Aorta (tissue), 5 donors: ENCODE results near the gene PPP2R2D. TPM values are rescaled to one million over a fixed set of nuclear protein-coding genes. Genes with fewer than 3 reads are reported as not detected.

ENCODE experiments used
- ATAC-seq: fragments of 200-7000 bp; cut with Tn5 transposase; one replicate; pipeline ENCODE4 v1.9.1; 2022; ENCODE audit warnings: moderate library complexity; ENCODE audit not compliant: low FRiP score
- DNase-seq, 2 donors: peaks; one replicate each; pipeline ENCODE4 v3.0.0-alpha.2; 2020
- H3K27ac ChIP-seq, 2 donors: one replicate each; pipeline ENCODE4 v1.5.1; 2013; ENCODE audit warnings: low read length in 2 of 2, mild to moderate bottlenecking in 2 of 2, moderate library complexity in 2 of 2, control low read depth in 1 of 2, inconsistent platforms in 1 of 2, low read depth in 1 of 2
- H3K27me3 ChIP-seq, 2 donors: one replicate each; pipeline ENCODE4 v1.6.1; 2013; ENCODE audit warnings: control low read depth in 1 of 2, low read length in 1 of 2, mild to moderate bottlenecking in 1 of 2, moderate library complexity in 1 of 2; ENCODE audit not compliant: insufficient read depth in 2 of 2, control insufficient read depth in 1 of 2
- H3K36me3 ChIP-seq, 2 donors: one replicate each; pipeline ENCODE4 v1.6.1; 2013; ENCODE audit warnings: control low read depth in 1 of 2, low read length in 1 of 2, mild to moderate bottlenecking in 1 of 2; ENCODE audit not compliant: insufficient read depth in 2 of 2, control insufficient read depth in 1 of 2
- H3K4me1 ChIP-seq, 2 donors: one replicate each; pipeline ENCODE4 v1.6.1; 2013; ENCODE audit warnings: low read length in 2 of 2, control low read depth in 1 of 2, mild to moderate bottlenecking in 1 of 2, moderate library complexity in 1 of 2; ENCODE audit not compliant: insufficient read depth in 2 of 2, control insufficient read depth in 1 of 2
- H3K4me3 ChIP-seq, 2 donors: one replicate each; pipeline ENCODE4 v1.5.1; 2013; ENCODE audit warnings: low read length in 2 of 2, control low read depth in 1 of 2, mild to moderate bottlenecking in 1 of 2
- H3K9me3 ChIP-seq: one replicate; pipeline ENCODE4 v1.6.1; 2013; ENCODE audit warnings: mild to moderate bottlenecking, low read length; ENCODE audit not compliant: control insufficient read depth
- WGBS, 2 donors: extraction: QIAGEN DNeasy Blood & Tissue Kit; methylation state at CpG; one replicate each; pipeline ENCODE4 v1.1.7; 2013; 5-methylcytosine and 5-hydroxymethylcytosine counted together
- intact Hi-C, 2 donors: fragments of 100-400 bp; cut with DNase I; formaldehyde crosslinking; loops; one replicate each; pipeline versions ENCODE4 v1.14.2 to v1.15.0; 2022
- polyA plus RNA-seq, 2 donors: library from polyadenylated mRNA; stranded (reverse); fragments of 200-250 nt; gene quantifications; one replicate each; pipeline ENCODE4 v1.2.3, GENCODE V29; 2013
- total RNA-seq, 2 donors: library from RNA; stranded (reverse); fragmentation: NEBNext Ultra II Directional; extraction: Animal tissue kit (Norgen Biotek cat#: 25700); gene quantifications; one replicate each; pipeline ENCODE4 v1.2.1, GENCODE V29; 2021
- donor health status: healthy with polysubstance abuse.
- donor health status: Bipolar disorder and iron deficiency.
- donor health status: DM: no; HTN: no; CAD: no.
- donor health status: DM: no; HTN: no; CAD: no.
- donor health status: DM: yes; HTN: yes; CAD: no.

The PPP2R2D gene
- total and polyA plus RNA-seq, 4 donors: 14.0 to 29.4 (median 26.1) TPM

GRCh38 chr10:131856441-131857094, 44.2 kb upstream of the PPP2R2D start:
- ATAC-seq: no peak
- intact Hi-C loops: no loop called here
- no peaks in the 10 kb centered on the region for H3K4me1 ChIP-seq
- no peaks in the 10 kb centered on the region for H3K27me3 ChIP-seq
- H3K36me3 ChIP-seq: no peaks in the 10 kb centered on the region
- peak in 1 of 2 donors; percentile 44 for DNase-seq
- H3K9me3 ChIP-seq: no peaks in the 10 kb centered on the region
- no peak overlapping the region for H3K4me3 ChIP-seq
- H3K27ac ChIP-seq: no peak overlapping the region
- WGBS, 2 donors: 81% methylated on average over 18 of the region's 18 CpGs

DNA sequence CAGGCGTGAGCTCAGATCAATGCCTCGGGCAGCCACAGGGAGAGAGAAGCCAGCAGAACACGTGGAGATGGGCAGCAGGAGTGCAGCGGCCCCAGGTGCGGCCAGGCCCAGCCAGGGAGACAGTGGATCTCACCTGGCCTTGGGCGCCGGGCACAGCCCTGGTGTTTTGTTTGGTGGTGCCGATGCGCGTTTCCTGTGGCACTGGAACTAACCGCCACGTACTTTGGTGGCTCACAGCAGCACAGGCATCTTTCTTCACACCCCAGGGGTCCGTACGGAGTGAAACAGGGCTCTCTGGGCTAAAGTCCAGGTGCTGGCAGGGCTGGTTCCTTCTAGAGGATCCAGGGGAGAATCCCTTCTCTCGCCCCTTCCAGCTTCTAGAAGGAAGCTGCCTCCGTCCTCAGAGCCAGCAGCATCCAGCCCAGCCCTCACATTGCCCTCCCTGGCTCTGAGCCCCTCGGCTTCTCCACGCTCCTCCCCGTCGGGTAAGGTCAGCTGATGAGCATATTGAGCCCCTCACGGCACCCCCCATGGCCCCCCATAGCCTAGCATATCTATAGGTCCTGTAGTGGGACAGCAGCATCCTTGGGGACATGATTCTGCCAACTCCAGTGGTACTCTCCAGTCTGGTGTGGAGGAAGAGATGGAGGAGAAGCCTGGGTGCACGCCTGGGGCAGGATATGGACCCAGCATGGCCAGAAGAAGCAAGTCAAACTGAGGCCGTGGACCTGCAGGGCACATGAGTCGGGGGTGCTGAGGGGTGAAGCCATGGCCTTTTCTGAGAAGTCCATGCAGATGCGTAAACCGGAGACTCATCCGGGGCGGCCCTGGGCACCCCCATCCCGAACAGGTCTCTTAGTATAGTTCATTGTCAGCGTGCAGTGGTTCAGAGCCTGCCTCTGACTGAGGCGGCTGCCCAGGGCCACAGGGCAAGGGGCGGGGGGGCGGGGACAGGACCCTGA, 43.4 kb upstream of the PPP2R2D start:
- DNase-seq (peak in 1 of 2 donors; percentile 67), ATAC-seq (no peak)
- Histone ChIP-seq H3K4me1 (no peaks in the 10 kb centered on the region), H3K4me3 (no peak overlapping the region), H3K36me3 (no peaks in the 10 kb centered on the region), H3K27me3 (no peaks in the 10 kb centered on the region), H3K9me3 (no peaks in the 10 kb centered on the region), H3K27ac (no peak overlapping the region)
- WGBS, 2 donors: 84 to 85% methylated on average over 33 of the region's 33 CpGs
- intact Hi-C loops: no loop called here

DNA sequence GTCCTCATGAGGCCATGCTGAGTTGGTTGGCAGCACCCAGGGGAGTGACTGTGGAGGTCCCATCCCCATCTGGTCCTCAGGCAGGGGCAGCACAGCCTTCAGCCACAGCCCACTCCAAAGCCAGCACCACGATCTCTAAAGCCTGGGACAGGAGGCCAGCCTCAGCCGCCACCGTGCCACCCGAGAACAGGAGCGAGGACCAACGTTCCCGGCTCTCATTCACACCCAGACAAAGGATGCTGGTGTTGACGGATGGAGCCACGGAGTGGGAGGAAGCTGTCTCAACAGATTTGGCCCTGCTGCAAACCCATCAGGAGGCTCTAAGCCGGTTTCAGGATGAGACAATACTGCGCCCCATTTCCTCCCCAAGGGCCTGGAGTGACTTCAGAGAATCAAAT, 42.7 kb upstream of the PPP2R2D start:
- no peaks in the 10 kb centered on the region for H3K36me3 ChIP-seq
- WGBS, 2 donors: 75 to 78% methylated on average over 11 of the region's 11 CpGs
- H3K27me3 ChIP-seq: no peaks in the 10 kb centered on the region
- intact Hi-C loops: no loop called here
- H3K27ac ChIP-seq: no peak overlapping the region
- no peaks in the 10 kb centered on the region for H3K9me3 ChIP-seq
- H3K4me3 ChIP-seq: no peak overlapping the region
- H3K4me1 ChIP-seq: no peaks in the 10 kb centered on the region
- DNase-seq (peak in 1 of 2 donors; percentile 32), ATAC-seq (no peak)

DNA sequence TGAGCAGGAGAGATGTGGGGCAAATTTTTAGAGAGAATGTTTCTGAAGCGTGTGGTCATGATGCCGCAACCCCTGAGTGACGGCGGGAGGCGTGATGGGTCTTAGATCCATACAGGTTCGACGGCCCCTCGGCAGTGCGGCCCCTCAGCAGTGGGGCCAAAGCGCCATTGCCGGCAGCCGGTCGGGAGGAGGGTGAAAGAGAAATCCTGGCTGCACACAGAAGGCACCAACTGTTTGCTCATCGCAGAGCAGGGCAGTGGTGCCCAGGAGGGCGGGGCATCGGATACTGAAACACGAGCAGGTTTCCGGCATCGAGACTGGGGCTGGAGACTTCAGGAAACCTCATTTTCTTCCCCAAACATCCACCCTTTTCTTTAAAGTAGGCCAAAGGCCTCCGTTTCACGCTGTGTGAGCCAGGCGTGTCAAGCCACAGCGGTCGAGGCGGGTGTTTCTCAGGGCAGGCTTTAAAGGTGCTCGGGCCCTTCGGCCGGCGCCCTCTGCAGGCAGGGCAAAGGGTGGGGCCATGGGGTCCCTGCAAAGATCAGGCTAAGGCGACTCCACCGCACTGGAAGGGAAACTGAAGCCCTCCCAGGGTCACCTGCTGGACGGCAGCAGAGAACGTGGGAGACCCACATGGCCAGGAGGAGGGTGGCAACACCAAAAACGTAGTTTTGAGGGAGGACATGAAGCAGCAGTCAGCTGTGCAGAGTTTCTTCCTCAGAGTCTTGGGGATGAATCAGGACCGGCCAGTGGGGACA, 42.0 kb upstream of the PPP2R2D start:
- 83 to 86% methylated on average over 35 of the region's 35 CpGs for WGBS, 2 donors
- Histone ChIP-seq H3K27me3 (no peaks in the 10 kb centered on the region), H3K4me1 (no peaks in the 10 kb centered on the region), H3K4me3 (no peak overlapping the region), H3K9me3 (no peaks in the 10 kb centered on the region), H3K27ac (no peak overlapping the region), H3K36me3 (no peaks in the 10 kb centered on the region)
- DNase-seq (peak in 1 of 2 donors; percentile 64), ATAC-seq (no peak)
- intact Hi-C loops: no loop called here

GRCh38 chr10:131859341-131860020, 41.3 kb upstream of the PPP2R2D start:
- whole genome bisulfite sequencing, 2 donors: 67 to 71% methylated on average over 9 of the region's 9 CpGs
- no peaks in the 10 kb centered on the region for H3K9me3 ChIP-seq
- DNase-seq (peak in 1 of 2 donors; percentile 36), ATAC-seq (no peak)
- no peaks in the 10 kb centered on the region for H3K4me1 ChIP-seq
- H3K27me3 ChIP-seq: no peaks in the 10 kb centered on the region
- H3K27ac ChIP-seq: no peak overlapping the region
- H3K4me3 ChIP-seq: no peak overlapping the region
- intact Hi-C loops: no loop called here
- no peaks in the 10 kb centered on the region for H3K36me3 ChIP-seq

- no peaks in the 10 kb centered on the region for H3K27me3 ChIP-seq
- intact Hi-C loops: no loop called here
- H3K27ac ChIP-seq: no peak overlapping the region
- H3K4me1 ChIP-seq: no peaks in the 10 kb centered on the region
- no peaks in the 10 kb centered on the region for H3K36me3 ChIP-seq
- 34 to 36% methylated on average over 7 of the region's 7 CpGs for WGBS, 2 donors
- no peak overlapping the region for H3K4me3 ChIP-seq
- H3K9me3 ChIP-seq: no peaks in the 10 kb centered on the region
- peak in 1 of 2 donors; percentile 34 for DNase-seq
- ATAC-seq: no peak
Measured at GRCh38 chr10:131860311-131860710, 40.5 kb upstream of the PPP2R2D start.

DNA sequence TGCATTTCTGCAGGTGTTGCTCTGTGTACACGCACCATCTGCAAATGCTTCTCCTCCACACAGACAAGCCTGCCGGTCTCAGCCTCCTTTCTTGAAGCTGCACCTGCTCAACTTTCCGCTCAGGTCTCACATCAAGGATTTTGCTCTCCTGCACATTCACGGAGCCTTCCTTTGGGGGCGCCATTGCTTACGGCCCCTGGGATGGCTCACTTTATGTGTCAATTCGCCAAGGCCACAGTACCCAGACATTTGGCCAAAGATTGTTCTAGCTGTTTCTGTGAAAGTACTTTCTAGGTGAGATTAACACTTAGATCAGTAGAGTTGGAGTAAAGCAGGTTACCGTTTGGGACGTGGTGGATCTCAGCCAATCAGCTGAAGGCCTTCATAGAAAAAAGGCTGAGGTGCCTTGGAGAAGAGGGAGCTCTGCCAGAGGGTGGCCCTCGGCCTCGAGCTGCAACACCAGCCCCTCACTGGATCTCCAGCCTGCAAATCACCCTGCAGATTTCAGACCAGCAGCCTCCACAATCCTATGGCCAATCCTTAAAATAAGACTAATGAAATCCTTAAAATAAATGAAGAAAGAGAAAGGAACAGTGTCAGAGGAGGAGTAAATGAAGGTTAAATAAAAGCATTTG, 39.9 kb upstream of the PPP2R2D start:
- Histone ChIP-seq H3K36me3 (no peaks in the 10 kb centered on the region), H3K27me3 (no peaks in the 10 kb centered on the region), H3K27ac (no peak overlapping the region), H3K4me3 (no peak overlapping the region), H3K9me3 (no peaks in the 10 kb centered on the region), H3K4me1 (no peaks in the 10 kb centered on the region)
- WGBS, 2 donors: 35 to 37% methylated on average over 11 of the region's 11 CpGs
- peak in 1 of 2 donors; percentile 9 for DNase-seq
- ATAC-seq: no peak
- intact Hi-C loops: no loop called here

GRCh38 chr10:131862548-131862947, 38.3 kb upstream of the PPP2R2D start:
- no peaks in the 10 kb centered on the region for H3K9me3 ChIP-seq

More at GRCh38 chr10:131862548-131862947, 38.3 kb upstream of the PPP2R2D start:
- 74 to 84% methylated on average over 4 of the region's 4 CpGs for WGBS, 2 donors
- intact Hi-C loops: no loop called here
- H3K27me3 ChIP-seq: no peaks in the 10 kb centered on the region
- no peak overlapping the region for H3K4me3 ChIP-seq
- DNase-seq (no peak), ATAC-seq (peak; percentile 78)
- no peaks in the 10 kb centered on the region for H3K36me3 ChIP-seq
- H3K27ac ChIP-seq: no peak overlapping the region
- H3K4me1 ChIP-seq: no peaks in the 10 kb centered on the region
